CD14-positive monocyte (primary cell): ENCODE data around the gene XPO6. TPM values are rescaled to one million over a fixed set of nuclear protein-coding genes. Genes with fewer than 3 reads are reported as not detected.
A peak's percentile ranks its signal among the peaks of the same experiment; 100 is the strongest.

Experiments
- DNase-seq, 3 donors: peaks; one replicate each; pipeline ENCODE4 v3.0.0-alpha.2; 2011 to 2022
- H2AFZ ChIP-seq: 2 replicates; pipeline ENCODE4 v1.6.0; 2012; ENCODE audit warnings: mild to moderate bottlenecking, low read depth, low read length, inconsistent platforms; ENCODE audit not compliant: insufficient read depth, poor library complexity, severe bottlenecking
- H3K27ac ChIP-seq, 2 donors: 1 replicate in 1 of 2; 2 replicates in 1 of 2; pipeline ENCODE4 v1.5.1; 2012 to 2013; ENCODE audit warnings: low read length in 2 of 2, control low read depth in 1 of 2, inconsistent platforms in 1 of 2, low read depth in 1 of 2, mild to moderate bottlenecking in 1 of 2
- H3K27me3 ChIP-seq, 2 donors: one replicate each; pipeline versions ENCODE4 v1.6.0 to v1.6.1; 2011 to 2013; ENCODE audit warnings: low read length in 2 of 2; ENCODE audit not compliant: control insufficient read depth in 2 of 2, insufficient read depth in 2 of 2
- H3K36me3 ChIP-seq, 2 donors: replicated peaks in 1 of 2; 1 replicate in 1 of 2; 2 replicates in 1 of 2; pipeline versions ENCODE4 v1.5.1 to v1.6.1; 2012 to 2013; ENCODE audit warnings: low read length in 2 of 2, control low read depth in 1 of 2, inconsistent platforms in 1 of 2, mild to moderate bottlenecking in 1 of 2; ENCODE audit not compliant: insufficient read depth in 2 of 2, control insufficient read depth in 1 of 2
- H3K4me1 ChIP-seq, 2 donors: 1 replicate in 1 of 2; 2 replicates in 1 of 2; pipeline versions ENCODE4 v1.5.1 to v1.6.1; 2012 to 2013; ENCODE audit warnings: low read length in 2 of 2, control low read depth in 1 of 2, inconsistent platforms in 1 of 2, mild to moderate bottlenecking in 1 of 2, moderate library complexity in 1 of 2; ENCODE audit not compliant: insufficient read depth in 2 of 2, control insufficient read depth in 1 of 2
- H3K4me2 ChIP-seq: replicated peaks from 2 replicates; pipeline ENCODE3; 2012; ENCODE audit warnings: low read length, moderate library complexity, mild to moderate bottlenecking; ENCODE audit not compliant: poor library complexity, severe bottlenecking; ENCODE audit errors: extremely low read depth
- H3K4me3 ChIP-seq, 3 experiments: fragments of 200-600 bp in 1 of 3; sonication (generic) in 1 of 3; replicated peaks in 1 of 3; 1 replicate in 2 of 3; 2 replicates in 1 of 3; pipeline ENCODE4 v1.5.1; 2011 to 2013; ENCODE audit warnings: low read length in 3 of 3, mild to moderate bottlenecking in 3 of 3, control low read depth in 2 of 3, low read depth in 2 of 3, inconsistent platforms in 1 of 3, moderate library complexity in 1 of 3
- H3K79me2 ChIP-seq: 2 replicates; pipeline ENCODE4 v1.6.0; 2012; ENCODE audit warnings: mild to moderate bottlenecking, control low read depth, inconsistent platforms, low read length, moderate library complexity; ENCODE audit not compliant: insufficient read depth
- H3K9ac ChIP-seq: 2 replicates; pipeline ENCODE4 v1.6.0; 2017; ENCODE audit warnings: low read length, mild to moderate bottlenecking; ENCODE audit not compliant: insufficient read depth, poor library complexity, severe bottlenecking
- H3K9me3 ChIP-seq, 2 donors: replicated peaks in 1 of 2; 1 replicate in 1 of 2; 2 replicates in 1 of 2; pipeline versions ENCODE4 v1.5.1 to v1.6.1; 2012 to 2013; ENCODE audit warnings: low read length in 2 of 2, control low read depth in 1 of 2; ENCODE audit not compliant: control insufficient read depth in 1 of 2, insufficient read depth in 1 of 2
- H4K20me1 ChIP-seq: 2 replicates; pipeline ENCODE4 v1.6.0; 2012; ENCODE audit warnings: mild to moderate bottlenecking, low read length, control low read depth, moderate library complexity; ENCODE audit not compliant: insufficient read depth
- H3K27ac Mint-ChIP-seq, 7 donors: one replicate each; pipeline ENCODE4 v1.8.0; 2020; ENCODE audit warnings: mild to moderate bottlenecking in 7 of 7, mixed read lengths in 7 of 7, moderate library complexity in 6 of 7, inconsistent platforms in 2 of 7
- H3K27me3 Mint-ChIP-seq, 3 donors: one replicate each; pipeline ENCODE4 v1.8.0; 2021 to 2022; ENCODE audit warnings: low read depth in 3 of 3, mild to moderate bottlenecking in 3 of 3, mixed read lengths in 3 of 3, moderate library complexity in 3 of 3, inconsistent platforms in 1 of 3
- H3K36me3 Mint-ChIP-seq, 2 donors: one replicate each; pipeline ENCODE4 v1.8.0; 2020; ENCODE audit warnings: mixed read lengths in 2 of 2, inconsistent platforms in 1 of 2, mild to moderate bottlenecking in 1 of 2
- H3K4me1 Mint-ChIP-seq: one replicate; pipeline ENCODE4 v1.8.0; 2020; ENCODE audit warnings: mild to moderate bottlenecking, mixed read lengths
- H3K4me3 Mint-ChIP-seq, 2 donors: one replicate each; pipeline ENCODE4 v1.8.0; 2020; ENCODE audit warnings: mild to moderate bottlenecking in 2 of 2, mixed read lengths in 2 of 2, moderate library complexity in 1 of 2
- H3K9me3 Mint-ChIP-seq, 7 donors: one replicate each; pipeline ENCODE4 v1.8.0; 2020 to 2022; ENCODE audit warnings: mixed read lengths in 7 of 7, mild to moderate bottlenecking in 6 of 7, moderate library complexity in 6 of 7, inconsistent platforms in 2 of 7
- CTCF ChIP-seq: fragments of 200-600 bp; IDR thresholded peaks from one replicate; pipeline ENCODE4 v1.8.0; 2022; ENCODE audit warnings: antibody characterized with exemption, mild to moderate bottlenecking
- WGBS: methylation state at CpG from one replicate; pipeline ENCODE4 v1.1.5; 2013; ENCODE audit warnings: missing lambda C conversion rate; ENCODE audit not compliant: insufficient coverage; 5-methylcytosine and 5-hydroxymethylcytosine counted together
- intact Hi-C, 2 donors: fragments of 100-400 bp; cut with micrococcal nuclease; formaldehyde crosslinking; loops; one replicate each; pipeline versions ENCODE4 v1.15.0 to v1.15.1; 2023
- polyA plus RNA-seq, 3 donors: library from polyadenylated mRNA; depleted of rRNA in 1 of 3; unstranded in 2 of 3; stranded (reverse) in 1 of 3; fragments of 300-500 nt in 2 of 3; fragments of >200 nt in 1 of 3; fragmentation: Illumina TruSeq in 2 of 3; gene quantifications; 1 replicate in 2 of 3; 2 replicates in 1 of 3; pipeline ENCODE4 v1.2.3, GENCODE V29; 2012 to 2021

The XPO6 gene
- polyA plus RNA-seq, 3 donors: 35.7 to 166 (median 38.3) TPM

- H2AFZ ChIP-seq: no peak overlapping the region
- H3K27me3 ChIP-seq: no peaks in the 10 kb centered on the region
- peaks cover 81 to 100% of the 10 kb centered on the region in 2 donors for H3K36me3 ChIP-seq
- no peaks in the 10 kb centered on the region for H3K4me1 ChIP-seq
- no peak overlapping the region for H3K9ac ChIP-seq
- intact Hi-C loops: no loop called here
- no CpG with 5 or more reads among the region's 7 CpGs for whole genome bisulfite sequencing
- H3K9me3 ChIP-seq: no peaks in the 10 kb centered on the region
- Mint-ChIP-seq H3K4me3 (no peak overlapping the region), H3K36me3 (peaks cover 91 to 96% of the 10 kb centered on the region in 2 donors), H3K27ac (peak overlapping the region in 4 of 7 donors; percentile 10 to 70 (median 44)), H3K9me3 (peaks cover 0 to 2% (median 0%) of the 10 kb centered on the region in 7 donors), H3K27me3 (no peaks in the 10 kb centered on the region), H3K4me1 (no peaks in the 10 kb centered on the region)
- H3K27ac ChIP-seq: no peak overlapping the region
- TF ChIP-seq CTCF: no peak
- H3K4me2 ChIP-seq: no peak overlapping the region
- H4K20me1 ChIP-seq: peaks cover 53% of the 10 kb centered on the region
- peaks cover 22% of the 10 kb centered on the region for H3K79me2 ChIP-seq
- DNase-seq: no peak
- H3K4me3 ChIP-seq: no peak overlapping the region
Measured at GRCh38 chr16:28133666-28134065, 78.1 kb downstream of the XPO6 start.

DNA sequence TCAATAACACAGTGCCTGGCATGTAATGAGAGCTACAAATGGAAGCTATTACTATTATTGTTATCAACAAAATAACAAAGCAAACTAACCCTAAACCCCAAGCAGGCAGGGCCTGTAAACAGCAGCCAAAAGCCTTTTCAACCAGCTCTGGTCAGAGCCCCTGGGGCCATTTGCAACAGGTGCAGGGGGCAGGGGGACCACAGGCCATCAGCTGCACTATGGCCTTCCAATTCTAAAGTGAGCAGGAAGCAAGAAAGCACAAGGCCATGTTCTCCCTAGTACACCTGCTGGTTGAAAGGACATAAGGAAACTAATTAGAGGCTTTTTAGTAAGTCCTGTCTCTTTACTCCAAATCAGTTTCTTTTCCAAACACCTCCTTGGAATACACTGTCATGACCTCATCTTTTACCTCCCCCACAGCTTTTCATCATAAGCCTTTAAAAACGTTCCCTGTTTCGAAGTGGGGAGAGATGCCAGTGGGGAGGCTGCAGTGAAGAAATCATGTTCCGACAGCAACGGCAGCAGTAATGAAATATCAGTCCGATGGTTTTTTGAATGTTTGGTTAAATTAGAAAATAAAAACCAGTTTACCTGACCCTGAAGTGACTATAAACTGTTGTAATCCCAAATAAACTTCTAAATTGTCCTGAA, 79.9 kb downstream of the XPO6 start:
- peak overlapping the region in 1 of 7 donors; percentile 15 for H3K27ac Mint-ChIP-seq
- Histone ChIP-seq H3K36me3 (peaks cover 95 to 100% of the 10 kb centered on the region in 2 donors), H2AFZ (no peak overlapping the region), H3K9me3 (no peaks in the 10 kb centered on the region), H3K27me3 (no peaks in the 10 kb centered on the region), H3K4me2 (no peak overlapping the region), H3K4me1 (no peaks in the 10 kb centered on the region), H4K20me1 (peaks cover 59% of the 10 kb centered on the region), H3K27ac (no peak overlapping the region), H3K4me3 (no peak overlapping the region), H3K79me2 (peaks cover 5% of the 10 kb centered on the region), H3K9ac (no peak overlapping the region)
- H3K4me3 Mint-ChIP-seq: no peak overlapping the region
- no peaks in the 10 kb centered on the region for H3K4me1 Mint-ChIP-seq
- no peak for DNase-seq
- intact Hi-C loops: no loop called here
- peaks cover 97 to 99% of the 10 kb centered on the region in 2 donors for H3K36me3 Mint-ChIP-seq
- 100% methylated on average over 1 of the region's 5 CpGs for WGBS
- H3K9me3 Mint-ChIP-seq: peaks cover 0 to 2% (median 0%) of the 10 kb centered on the region in 7 donors
- no peak for TF ChIP-seq CTCF
- no peaks in the 10 kb centered on the region for H3K27me3 Mint-ChIP-seq
